HG03342 (cell line): Measurements from ENCODE around the gene MT1G.
"Not testable (repeated sequence)": the region's sequence is repeated elsewhere in the genome, so short reads cannot be mapped to it uniquely, and the experiment has no call there.

Source experiments
- ATAC-seq: cut with Tn5 transposase; IDR thresholded peaks from one replicate; pipeline ENCODE4 v1.9.1; 2021; ENCODE audit warnings: mild to moderate bottlenecking, moderate library complexity; ENCODE audit not compliant: unreplicated experiment

The MT1G gene

DNA sequence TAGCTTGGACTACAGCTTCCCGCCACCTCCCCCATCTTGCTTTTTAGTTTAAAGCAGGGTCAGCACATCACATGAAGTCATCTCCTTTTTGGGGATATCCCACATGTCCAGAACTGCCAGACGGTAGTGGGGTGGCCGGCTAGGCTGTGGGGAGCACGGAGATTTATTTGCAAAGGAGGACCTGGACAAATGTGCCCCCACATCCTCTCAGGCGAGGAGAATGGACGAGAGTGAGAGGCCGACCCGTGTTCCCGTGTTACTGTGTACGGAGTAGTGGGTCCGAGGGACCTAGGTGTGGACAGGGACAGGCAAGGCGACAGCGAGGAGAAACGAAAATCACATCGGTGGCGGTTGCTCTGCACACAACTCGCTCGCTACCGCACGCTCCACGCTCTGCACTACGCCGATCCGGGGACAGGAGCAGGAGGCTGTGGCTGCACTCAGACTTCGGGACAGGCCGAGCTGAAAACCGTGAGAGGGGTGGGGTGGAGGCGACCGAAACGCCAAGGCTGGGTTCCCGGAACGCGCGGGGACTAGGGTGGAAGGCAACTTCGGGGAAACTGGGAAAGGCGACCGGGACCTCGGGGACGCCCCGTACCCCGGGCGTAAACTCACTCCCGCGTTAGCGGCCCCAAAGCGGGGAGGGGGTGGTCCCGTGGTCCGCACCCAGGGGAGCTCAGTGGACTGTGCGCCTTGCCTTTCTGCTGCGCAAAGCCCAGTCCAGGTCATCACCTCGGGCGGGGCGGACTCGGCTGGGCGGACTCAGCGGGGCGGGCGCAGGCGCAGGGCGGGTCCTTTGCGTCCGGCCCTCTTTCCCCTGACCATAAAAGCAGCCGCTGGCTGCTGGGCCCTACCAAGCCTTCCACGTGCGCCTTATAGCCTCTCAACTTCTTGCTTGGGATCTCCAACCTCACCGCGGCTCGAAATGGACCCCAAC lies 29.8 kb downstream of the MT1G start, which contains the start of gene MT1A:
Gene MT1A (plus strand): TSS at position 853 of the 937 bp plus-strand sequence. CDS start 73 bp downstream, at position 926.
- no peak for ATAC-seq

DNA sequence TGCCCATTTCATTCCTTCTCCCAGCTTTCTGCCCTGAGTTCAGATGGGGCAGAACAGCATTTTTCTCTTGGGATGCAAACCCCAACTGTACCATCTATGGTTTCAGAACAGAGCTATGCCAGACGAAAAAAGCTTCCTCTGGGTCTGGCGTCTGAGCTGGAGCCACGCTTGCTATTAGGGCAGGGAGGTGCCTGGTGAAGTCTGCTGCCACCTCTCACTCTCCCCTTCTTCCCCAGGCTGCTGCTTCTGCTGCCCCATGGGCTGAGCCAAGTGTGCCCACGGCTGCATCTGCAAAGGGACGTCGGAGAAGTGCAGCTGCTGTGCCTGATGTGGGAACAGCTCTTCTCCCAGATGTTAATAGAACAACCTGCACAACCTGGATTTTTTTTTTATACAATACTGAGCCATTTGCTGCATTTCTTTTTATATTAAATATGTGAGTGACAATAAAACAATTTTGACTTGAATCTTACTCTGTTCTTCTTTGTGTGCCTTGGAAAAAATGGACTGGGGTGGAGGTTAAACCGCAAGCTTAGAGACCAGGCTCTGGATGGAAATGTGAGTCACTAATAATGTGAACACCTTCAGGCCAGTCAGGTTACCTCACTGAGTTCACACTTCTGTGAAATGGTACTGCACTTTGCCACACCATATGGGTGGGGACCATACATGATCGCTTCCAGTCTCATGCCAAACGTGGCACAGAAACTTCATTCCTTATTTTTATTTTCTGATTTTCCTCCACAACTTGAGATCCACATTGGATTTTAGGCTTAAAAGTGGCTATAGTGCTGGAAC lies 31.1 kb downstream of the MT1G start:
- ATAC-seq, result no peak

DNA sequence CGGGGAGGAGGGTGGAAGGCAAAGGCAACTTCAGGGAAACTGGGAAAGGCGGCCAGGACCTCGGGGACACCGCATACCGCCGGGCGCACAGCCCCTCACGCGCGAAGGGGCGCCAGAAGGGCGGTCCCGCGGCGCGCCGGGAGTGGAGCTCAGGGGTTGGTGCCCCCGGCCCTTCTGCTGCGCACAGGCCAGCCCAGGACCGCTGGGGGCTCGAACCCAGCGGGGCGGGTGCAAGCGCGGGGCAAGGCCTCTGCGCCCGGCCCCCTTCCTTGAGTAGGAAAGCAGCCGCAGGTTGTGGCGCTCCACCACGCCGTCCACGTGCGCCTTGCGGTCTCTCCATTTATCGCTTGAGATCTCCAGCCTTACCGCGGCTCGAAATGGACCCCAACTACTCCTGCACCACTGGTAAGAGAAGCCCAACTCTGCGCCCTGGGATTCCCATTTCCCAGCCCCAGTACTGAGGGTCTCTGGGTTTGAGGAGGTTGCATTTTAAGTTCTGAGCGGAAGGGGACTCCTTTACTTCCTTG lies 32.4 kb downstream of the MT1G start:
- no peak for ATAC-seq

DNA sequence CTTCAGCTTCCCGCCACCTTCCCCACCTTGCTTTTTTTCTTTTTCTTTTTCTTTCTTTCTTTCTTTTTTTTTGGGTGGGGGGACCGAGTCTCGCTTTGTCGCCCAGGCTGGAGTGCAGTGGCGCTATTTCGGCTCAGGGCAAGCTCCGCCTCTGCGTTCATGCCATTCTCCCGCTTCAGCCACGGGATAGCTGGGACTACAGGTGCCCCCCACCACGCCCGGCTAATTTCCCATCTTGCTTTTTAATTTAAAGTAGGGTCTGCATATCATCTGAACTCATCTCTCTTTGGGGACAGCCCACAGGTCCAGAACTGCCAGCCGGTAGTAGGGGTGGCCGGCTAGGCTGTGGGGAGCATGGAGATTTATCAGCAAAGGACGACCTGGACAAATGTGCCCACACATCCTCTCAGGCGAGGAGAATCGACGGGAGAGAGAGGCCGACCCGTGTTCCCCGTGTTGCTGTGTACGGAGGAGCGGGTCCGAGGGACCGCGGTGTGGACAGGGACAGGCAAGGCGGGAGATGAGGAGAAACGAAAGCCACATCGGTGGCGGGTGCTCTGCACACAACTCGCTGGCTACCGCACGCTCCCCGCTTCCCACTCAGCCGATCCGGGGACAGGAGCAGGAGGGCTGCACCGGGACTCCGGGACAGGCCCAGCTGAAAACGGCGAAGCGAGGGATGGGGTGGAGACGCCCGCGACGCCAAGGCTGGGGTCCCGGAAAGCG lies 33.0 kb downstream of the MT1G start:
- ATAC-seq, result no peak

DNA sequence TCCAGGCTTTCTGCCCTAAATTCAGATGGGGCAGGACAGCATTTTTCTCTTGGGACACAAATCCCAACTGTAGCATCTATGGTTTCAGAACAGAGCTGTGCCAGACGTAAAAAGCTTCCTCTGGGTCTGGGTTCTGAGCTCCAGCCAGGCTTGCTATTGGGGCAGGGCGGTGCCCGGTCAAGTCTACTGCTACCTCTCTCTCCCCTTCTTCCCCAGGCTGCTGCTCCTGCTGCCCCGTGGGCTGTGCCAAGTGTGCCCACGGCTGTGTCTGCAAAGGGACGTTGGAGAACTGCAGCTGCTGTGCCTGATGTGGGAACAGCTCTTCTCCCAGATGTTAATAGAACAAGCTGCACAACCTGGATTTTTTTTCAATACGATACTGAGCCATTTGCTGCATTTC lies 34.3 kb downstream of the MT1G start:
- no peak for ATAC-seq

DNA sequence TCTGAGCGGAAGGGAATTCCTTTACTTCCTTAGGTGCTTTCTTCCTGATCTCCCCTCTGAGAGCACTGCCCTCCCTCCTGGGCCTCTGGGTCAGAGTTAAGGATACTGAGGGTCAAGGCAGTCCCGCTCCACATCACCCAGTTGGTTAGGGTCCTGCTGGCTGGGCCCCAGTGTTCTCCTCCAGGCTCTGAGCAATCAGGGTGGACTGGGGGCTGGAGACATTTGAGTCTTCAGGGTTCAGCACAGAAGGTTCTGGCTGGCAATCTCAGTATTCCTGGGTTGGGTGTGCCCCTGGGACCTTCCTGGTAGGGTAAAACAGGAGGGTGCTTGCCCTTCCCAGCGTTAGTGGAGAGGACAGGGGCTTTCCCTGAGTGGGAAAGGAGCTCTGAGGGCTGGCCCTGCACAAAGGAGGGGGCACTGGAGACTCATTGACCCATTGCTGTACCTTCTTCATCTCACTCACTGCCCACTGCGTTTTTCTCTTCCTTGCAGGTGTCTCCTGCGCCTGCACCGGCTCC lies 35.0 kb downstream of the MT1G start:
- no peak for ATAC-seq

DNA sequence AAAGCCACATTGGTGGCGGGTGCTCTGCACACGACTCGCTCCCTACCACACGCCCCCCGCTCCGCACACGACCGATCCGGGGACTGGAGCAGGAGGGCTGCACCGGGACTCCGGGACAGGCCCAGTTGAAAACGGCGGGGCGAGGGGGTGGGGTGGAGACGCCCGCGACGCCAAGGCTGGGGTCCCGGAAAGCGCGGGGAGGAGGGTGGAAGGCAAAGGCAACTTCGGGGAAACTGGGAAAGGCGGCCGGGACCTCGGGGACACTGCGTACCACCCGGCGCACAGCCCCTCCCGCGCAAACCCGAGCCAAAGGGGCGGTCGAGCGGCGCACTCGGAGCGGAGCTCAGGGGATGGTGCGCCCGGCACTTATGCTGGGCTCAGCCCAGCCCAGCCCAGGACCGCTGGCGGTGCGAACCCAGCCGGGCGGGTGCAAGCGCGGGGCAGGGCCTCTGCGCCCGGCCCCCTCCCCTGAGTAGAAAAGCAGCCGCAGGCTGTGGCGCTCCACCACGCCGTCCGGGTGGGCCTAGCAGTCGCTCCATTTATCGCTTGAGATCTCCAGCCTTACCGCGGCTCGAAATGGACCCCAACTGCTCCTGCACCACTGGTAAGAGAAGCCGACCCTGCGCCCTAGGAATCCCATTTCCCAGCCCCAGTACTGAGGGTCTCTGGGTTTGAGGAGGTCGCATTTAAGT lies 35.6 kb downstream of the MT1G start, which contains the start of gene MT1M:
Gene MT1M (plus strand): TSS at position 504 of the 692 bp plus-strand sequence. CDS start 73 bp downstream, at position 577.
- no peak for ATAC-seq

DNA sequence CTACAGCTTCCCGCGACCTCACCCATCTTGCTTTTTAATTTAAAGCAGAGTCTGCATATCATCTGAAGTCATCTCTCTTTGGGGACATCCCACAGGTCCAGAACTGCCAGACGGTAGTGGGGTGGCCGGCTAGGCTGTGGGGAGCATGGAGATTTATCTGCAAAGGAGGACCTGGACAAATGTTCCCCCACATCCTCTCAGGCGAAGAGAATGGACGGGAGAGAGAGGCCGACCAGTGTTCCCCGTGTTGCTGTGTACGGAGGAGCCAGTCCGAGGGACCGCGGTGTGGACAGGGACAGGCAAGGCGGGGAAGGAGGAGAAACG lies 36.1 kb downstream of the MT1G start:
- no peak for ATAC-seq

DNA sequence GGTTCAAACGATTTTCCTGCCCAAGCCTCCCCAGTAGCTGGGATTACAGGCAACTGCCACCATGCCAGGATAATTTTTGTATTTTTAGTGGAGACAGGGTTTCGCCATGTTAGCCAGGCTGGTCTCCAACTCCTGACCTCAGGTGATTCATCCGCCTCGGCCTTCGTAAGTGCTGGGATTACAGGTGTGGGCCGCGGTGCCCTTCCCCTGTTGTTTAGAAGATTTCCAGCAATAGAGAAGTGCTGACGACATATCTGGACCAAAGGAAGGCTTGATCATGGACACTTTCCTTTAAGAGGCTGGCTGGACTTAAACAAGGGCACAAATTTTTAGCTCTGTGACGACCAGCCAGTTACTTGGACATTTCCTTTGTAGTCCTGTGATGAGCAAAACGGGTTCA lies 36.7 kb downstream of the MT1G start:
- ATAC-seq, result no peak

DNA sequence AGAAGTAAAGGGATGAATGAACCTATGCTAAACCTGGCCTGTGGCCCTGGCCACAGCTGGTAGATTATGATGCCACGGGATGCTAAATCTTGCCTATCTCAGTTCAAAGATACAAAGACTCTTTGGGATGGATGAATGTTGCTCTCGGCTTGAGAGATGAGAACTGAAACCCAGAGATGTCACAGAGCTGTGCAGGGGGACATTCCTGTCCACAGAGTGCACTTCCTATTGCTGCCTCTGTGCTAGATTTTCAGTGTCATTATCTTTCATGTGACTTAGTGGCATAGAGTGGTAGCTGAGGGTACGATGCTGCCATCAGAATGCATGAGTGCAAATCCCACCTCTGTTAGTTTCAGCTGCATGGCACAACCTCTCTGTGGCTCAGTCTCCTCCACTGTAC lies 37.7 kb downstream of the MT1G start:
- peak; percentile 83 for ATAC-seq

DNA sequence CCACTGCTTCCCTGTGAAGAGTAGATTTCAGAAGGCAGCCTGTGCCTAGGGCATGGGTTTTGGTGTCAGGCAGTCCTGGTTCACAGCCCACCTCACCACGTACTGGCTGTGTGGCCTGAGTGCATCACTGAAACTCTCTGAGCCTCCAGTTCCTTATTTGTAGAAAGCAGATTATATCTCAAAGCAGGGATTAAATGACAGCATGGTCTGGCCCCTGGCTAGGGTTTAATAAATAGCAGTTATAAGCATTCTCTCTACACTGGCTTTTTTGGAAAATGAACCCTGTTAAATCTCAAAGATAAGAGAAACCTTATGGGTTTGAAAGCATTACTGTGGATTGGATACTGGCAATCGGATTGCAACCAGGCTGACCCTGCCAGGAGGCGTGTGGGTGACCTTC lies 38.3 kb downstream of the MT1G start:
- no peak for ATAC-seq

DNA sequence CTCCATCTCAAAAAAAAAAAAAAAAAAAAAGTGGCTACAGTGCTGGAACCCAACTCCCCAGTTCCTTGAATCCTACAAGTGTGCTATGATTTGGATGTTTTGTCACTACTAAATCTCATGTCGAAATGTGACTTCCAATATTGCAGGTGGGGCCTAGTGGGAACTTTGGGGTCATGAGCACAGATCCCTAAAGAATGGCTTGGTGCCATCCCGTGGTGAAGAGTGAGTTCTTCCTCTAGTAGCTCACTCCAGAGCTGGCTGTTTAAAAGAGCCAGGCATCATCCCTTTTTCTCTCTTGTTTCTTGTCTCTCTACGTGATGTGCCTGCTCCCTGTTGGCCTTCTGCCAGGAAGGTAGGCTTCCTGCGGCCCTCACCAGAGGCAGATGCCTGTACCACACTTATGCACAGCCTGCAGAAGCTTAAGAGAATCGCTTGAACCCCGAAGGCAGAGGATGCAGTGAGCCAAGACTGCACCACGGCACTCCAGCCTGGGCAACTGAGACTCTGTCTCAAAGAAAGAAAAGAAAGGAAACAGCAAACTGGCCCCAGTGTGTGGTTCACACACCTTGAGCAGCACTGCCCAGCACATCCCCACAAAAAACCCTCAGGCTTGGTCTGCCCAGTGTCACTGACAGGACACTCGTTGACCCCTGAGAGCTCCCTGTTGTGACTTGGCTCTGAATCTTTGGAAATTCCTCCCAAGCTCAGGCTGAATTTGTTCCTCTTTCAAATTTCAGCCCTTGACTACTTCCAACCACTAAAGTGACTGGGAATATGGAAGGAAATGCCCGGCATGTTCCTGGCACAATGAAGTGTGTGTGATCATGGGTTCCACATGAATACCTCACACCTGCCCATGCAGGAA lies 39.1 kb downstream of the MT1G start:
- ATAC-seq, result no peak

DNA sequence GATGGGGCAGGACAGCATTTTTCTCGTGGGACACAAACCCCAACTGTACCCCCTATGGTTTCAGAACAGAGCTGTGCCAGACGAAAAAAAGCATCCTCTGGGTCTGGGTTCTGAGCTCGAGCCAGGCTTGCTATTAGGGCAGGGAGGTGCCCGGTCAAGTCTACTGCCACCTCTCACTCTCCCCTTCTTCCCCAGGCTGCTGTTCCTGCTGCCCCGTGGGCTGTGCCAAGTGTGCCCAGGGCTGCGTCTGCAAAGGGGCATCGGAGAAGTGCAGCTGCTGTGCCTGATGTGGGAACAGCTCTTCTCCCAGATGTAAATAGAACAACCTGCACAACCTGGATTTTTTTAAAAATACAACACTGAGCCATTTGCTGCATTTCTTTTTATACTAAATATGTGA lies 41.2 kb downstream of the MT1G start:
- ATAC-seq, result no peak

DNA sequence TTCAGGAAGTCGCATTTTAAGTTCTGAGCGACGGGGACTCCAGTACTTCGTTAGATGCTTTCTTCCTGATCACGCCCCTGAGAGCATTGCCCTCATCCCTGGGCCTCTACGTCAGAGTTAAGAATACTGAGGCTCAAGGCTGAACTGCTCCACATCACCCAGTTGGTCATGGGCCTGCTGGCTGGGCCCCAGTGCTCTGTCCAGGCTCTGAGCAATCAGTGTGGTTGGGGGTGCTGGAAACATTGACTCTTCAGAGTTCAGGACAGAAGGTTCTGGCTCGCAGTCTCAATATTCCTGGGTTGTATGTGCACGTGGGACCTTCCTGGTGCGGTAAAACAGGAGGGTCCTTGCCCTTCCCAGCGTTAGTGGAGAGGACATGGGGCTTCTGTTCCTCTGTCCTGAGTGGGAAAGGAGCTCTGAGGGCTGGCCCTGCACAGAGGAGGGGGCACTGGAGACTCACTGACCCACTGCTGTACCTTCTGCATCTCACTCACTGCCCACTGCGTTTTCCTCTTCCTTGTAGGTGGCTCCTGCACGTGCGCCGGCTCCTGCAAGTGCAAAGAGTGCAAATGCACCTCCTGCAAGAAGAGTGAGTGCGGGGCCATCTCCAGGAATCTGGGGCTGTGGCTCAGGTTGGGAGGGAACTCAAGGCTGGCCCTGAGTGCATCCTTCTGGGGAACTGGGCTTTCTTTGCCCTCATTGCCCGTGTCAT lies 41.8 kb downstream of the MT1G start:
- ATAC-seq, result no peak

DNA sequence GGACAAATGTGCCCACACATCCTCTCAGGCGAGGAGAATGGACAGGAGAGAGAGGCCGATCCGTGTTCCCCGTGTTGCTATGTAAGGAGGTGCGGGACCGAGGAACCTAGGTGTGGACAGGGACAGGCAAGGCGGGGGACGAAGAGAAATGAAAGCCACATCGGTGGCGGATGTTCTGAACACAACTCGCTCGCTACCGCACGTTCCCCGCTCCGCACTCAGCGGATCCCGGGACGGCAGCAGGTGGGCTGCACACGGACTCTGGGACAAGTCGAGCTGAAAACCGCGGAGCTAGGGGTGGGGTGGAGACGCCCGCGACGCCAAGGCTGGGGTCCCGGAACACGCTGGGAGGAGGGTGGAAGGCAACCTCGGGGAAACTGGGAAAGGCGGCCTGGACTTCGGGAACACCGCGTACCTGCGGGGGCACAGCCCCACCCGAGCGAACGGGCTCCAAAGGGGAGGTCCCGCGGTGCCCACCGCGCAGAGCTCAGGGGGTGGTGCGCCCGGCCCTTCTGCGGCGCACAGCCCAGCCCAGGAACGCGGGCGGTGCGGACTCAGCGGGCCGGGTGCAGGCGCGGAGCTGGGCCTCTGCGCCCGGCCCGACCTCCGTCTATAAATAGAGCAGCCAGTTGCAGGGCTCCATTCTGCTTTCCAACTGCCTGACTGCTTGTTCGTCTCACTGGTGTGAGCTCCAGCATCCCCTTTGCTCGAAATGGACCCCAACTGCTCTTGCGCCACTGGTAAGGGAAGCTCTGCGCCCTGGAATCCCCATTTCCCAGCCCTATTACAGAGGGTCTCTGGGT lies 42.5 kb downstream of the MT1G start, which contains the start of gene MT1E:
Gene MT1E (plus strand): TSS at position 642 of the 803 bp plus-strand sequence. CDS start 71 bp downstream, at position 713.
- ATAC-seq, result peak; percentile 59

DNA sequence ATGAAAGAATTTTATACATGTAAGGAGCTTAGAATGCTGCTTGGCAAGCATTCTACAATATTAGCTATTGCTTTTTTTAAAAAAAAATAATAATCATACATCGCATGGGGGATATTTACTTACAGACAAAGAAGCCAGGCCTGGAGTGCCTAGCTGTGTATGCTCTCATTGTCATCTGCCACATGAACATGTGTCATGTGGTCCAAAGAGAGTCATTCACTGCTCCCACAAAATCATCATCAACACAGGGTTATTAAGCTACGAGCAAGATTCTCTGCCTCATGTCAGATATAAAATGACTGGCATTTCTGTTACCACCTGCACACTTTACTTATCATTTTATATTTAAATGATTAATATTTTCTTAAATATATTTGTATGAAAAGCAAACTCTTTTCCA lies 44.2 kb downstream of the MT1G start:
- ATAC-seq, result no peak

DNA sequence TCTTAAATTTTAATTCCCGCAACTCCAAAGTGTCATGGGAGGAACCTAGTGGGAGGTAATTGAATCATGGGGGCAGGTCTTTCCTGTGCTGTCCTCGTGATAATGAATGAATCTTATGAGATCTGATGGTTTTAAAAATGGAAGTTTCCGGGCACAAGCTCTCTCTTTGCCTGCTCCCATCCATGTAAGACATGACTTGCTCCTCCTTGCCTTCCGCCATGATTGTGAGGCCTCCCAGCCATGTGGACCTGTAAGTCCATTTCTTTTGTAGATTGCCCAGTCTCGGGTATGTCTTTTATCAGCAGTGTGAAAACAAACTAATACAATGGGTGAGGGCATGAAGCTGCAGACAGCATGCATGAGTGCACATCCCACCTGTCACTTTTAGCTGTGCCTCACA lies 44.7 kb downstream of the MT1G start:
- ATAC-seq, result not testable (repeated sequence)
